HEK293 (cell line): Measurements from ENCODE around the gene ESPNL.
A peak's percentile ranks its signal among the peaks of the same experiment; 100 is the strongest.

ENCODE experiments used
- CTCF ChIA-PET: fragments of 350-600 bp; formaldehyde crosslinking; extraction: SDS; loops from one replicate; lab custom pipeline; 2021; ENCODE audit warnings: antibody characterized with exemption; lab: Yijun Ruan, JAX
- POLR2A ChIA-PET: fragments of 300-600 bp; formaldehyde crosslinking; extraction: SDS; loops from one replicate; lab custom pipeline; 2020; ENCODE audit warnings: antibody characterized with exemption, inconsistent platforms; lab: Yijun Ruan, JAX
- H3K27ac ChIP-seq: fragments of 200-500 bp; sonication (Bioruptor generic); 2 replicates; pipeline ENCODE4 v1.5.1; 2014; ENCODE audit warnings: low read depth, low read length, control low read depth, inconsistent platforms; ENCODE audit errors: extremely low read depth
- H3K36me3 ChIP-seq, 2 experiments: fragments of 200-500 bp in 1 of 2; sonication (Bioruptor generic) in 1 of 2; 1 replicate in 1 of 2; 2 replicates in 1 of 2; pipeline ENCODE4 v1.5.1; 2014 to 2017; ENCODE audit warnings: inconsistent platforms in 2 of 2, low read length in 2 of 2; ENCODE audit not compliant: control insufficient read depth in 2 of 2, insufficient read depth in 1 of 2
- H3K4me1 ChIP-seq: fragments of 200-500 bp; sonication (Bioruptor generic); 2 replicates; pipeline ENCODE4 v1.5.1; 2014; ENCODE audit warnings: mild to moderate bottlenecking, low read length, inconsistent platforms; ENCODE audit not compliant: control insufficient read depth, insufficient read depth
- H3K4me3 ChIP-seq: 2 replicates; pipeline ENCODE4 v1.5.1; 2011; ENCODE audit warnings: low read depth, mild to moderate bottlenecking, control low read depth, low read length, moderate library complexity
- H3K9me3 ChIP-seq: fragments of 200-500 bp; sonication (Bioruptor generic); 2 replicates; pipeline ENCODE4 v1.5.1; 2014; ENCODE audit warnings: low read depth, low read length, inconsistent platforms; ENCODE audit not compliant: control insufficient read depth, insufficient read depth
- EGR2 ChIP-seq: fragments of 450-650 bp; formaldehyde crosslinking; IDR thresholded peaks from 2 replicates; pipeline ENCODE4 v1.5.1; 2016; ENCODE audit warnings: low read depth, missing biosample characterization, missing genetic modification characterization
- GLIS1 ChIP-seq: fragments of 450-650 bp; formaldehyde crosslinking; IDR thresholded peaks from 2 replicates; pipeline ENCODE4 v1.5.1; 2016; ENCODE audit warnings: missing biosample characterization, missing genetic modification characterization
- HOXD13 ChIP-seq: sonication (generic); formaldehyde crosslinking; IDR thresholded peaks from 2 replicates; pipeline ENCODE4 v1.8.0; 2022; ENCODE audit warnings: missing genetic modification reagents, borderline replicate concordance
- KLF1 ChIP-seq: fragments of 450-650 bp; formaldehyde crosslinking; IDR thresholded peaks from 2 replicates; pipeline ENCODE4 v1.5.1; 2016; ENCODE audit warnings: missing biosample characterization, missing genetic modification characterization
- KLF9 ChIP-seq: fragments of 450-650 bp; formaldehyde crosslinking; IDR thresholded peaks from 2 replicates; pipeline ENCODE4 v1.5.1; 2016; ENCODE audit warnings: missing biosample characterization, missing genetic modification characterization, low read depth
- OSR2 ChIP-seq: fragments of 450-650 bp; formaldehyde crosslinking; IDR thresholded peaks from 2 replicates; pipeline ENCODE4 v1.5.1; 2016; ENCODE audit warnings: missing biosample characterization, missing genetic modification characterization
- REPIN1 ChIP-seq: fragments of 450-650 bp; formaldehyde crosslinking; IDR thresholded peaks from 2 replicates; pipeline ENCODE4 v1.5.1; 2017; ENCODE audit warnings: missing biosample characterization, missing genetic modification characterization, low read depth
- ZBTB21 ChIP-seq: fragments of 450-650 bp; formaldehyde crosslinking; IDR thresholded peaks from 2 replicates; pipeline ENCODE4 v1.5.1; 2017; ENCODE audit warnings: missing biosample characterization, missing genetic modification characterization
- ZFHX2 ChIP-seq: fragments of 450-650 bp; formaldehyde crosslinking; conservative IDR thresholded peaks from 2 replicates; pipeline ENCODE4 v1.5.1; 2016; ENCODE audit warnings: missing biosample characterization, missing genetic modification characterization
- ZNF132 ChIP-seq: fragments of 450-650 bp; formaldehyde crosslinking; IDR thresholded peaks from 2 replicates; pipeline ENCODE4 v1.5.1; 2017; ENCODE audit warnings: missing biosample characterization, missing genetic modification characterization, borderline replicate concordance
- ZNF138 ChIP-seq: fragments of 450-650 bp; formaldehyde crosslinking; IDR thresholded peaks from 2 replicates; pipeline ENCODE4 v1.5.1; 2016; ENCODE audit warnings: missing biosample characterization, missing genetic modification characterization, borderline replicate concordance
- ZNF221 ChIP-seq: fragments of 450-650 bp; formaldehyde crosslinking; IDR thresholded peaks from 2 replicates; pipeline ENCODE4 v1.5.1; 2017; ENCODE audit warnings: missing biosample characterization, missing genetic modification characterization, borderline replicate concordance
- ZNF24 ChIP-seq: fragments of 450-650 bp; formaldehyde crosslinking; IDR thresholded peaks from 2 replicates; pipeline ENCODE4 v1.5.1; 2016; ENCODE audit warnings: missing biosample characterization, missing genetic modification characterization
- ZNF324 ChIP-seq: fragments of 450-650 bp; formaldehyde crosslinking; IDR thresholded peaks from 2 replicates; pipeline ENCODE4 v1.5.1; 2016; ENCODE audit warnings: missing biosample characterization, missing genetic modification characterization
- ZNF366 ChIP-seq: fragments of 450-650 bp; formaldehyde crosslinking; conservative IDR thresholded peaks from 2 replicates; pipeline ENCODE4 v1.5.1; 2016; ENCODE audit warnings: missing biosample characterization, missing genetic modification characterization
- ZNF549 ChIP-seq: fragments of 450-650 bp; IDR thresholded peaks from 2 replicates; pipeline ENCODE4 v1.5.1; 2018; ENCODE audit warnings: missing biosample characterization, missing genetic modification characterization, mild to moderate bottlenecking, inconsistent platforms, moderate library complexity
- ZNF561 ChIP-seq: fragments of 450-650 bp; IDR thresholded peaks from 2 replicates; pipeline ENCODE4 v1.5.1; 2018; ENCODE audit warnings: missing biosample characterization, missing genetic modification characterization, borderline replicate concordance
- ZNF621 ChIP-seq: fragments of 450-650 bp; formaldehyde crosslinking; IDR thresholded peaks from 2 replicates; pipeline ENCODE4 v1.5.1; 2017; ENCODE audit warnings: missing biosample characterization, missing genetic modification characterization
- ZNF785 ChIP-seq: fragments of 450-650 bp; formaldehyde crosslinking; IDR thresholded peaks from 2 replicates; pipeline ENCODE4 v1.5.1; 2016; ENCODE audit warnings: missing biosample characterization, missing genetic modification characterization
- ZNF830 ChIP-seq: fragments of 450-650 bp; IDR thresholded peaks from 2 replicates; pipeline ENCODE4 v1.5.0; 2018; ENCODE audit warnings: missing biosample characterization, missing genetic modification characterization, low read depth, mild to moderate bottlenecking, moderate library complexity
- TF ChIP-seq, protein P1 (sequence below): fragments of 450-650 bp; IDR thresholded peaks from 2 replicates; pipeline ENCODE4 v1.5.1; 2018; ENCODE audit warnings: missing biosample characterization, missing genetic modification characterization
- TF ChIP-seq, protein P2 (sequence below): fragments of 450-650 bp; formaldehyde crosslinking; IDR thresholded peaks from 2 replicates; pipeline ENCODE4 v1.5.1; 2016; ENCODE audit warnings: missing biosample characterization, missing genetic modification characterization

Gene ESPNL

GRCh38 chr2:238144262-238144661, 44.1 kb downstream of the ESPNL start:
- Histone ChIP-seq H3K9me3 (no peaks in the 10 kb centered on the region), H3K4me3 (no peak overlapping the region), H3K36me3 (no peaks in the 10 kb centered on the region), H3K27ac (no peak overlapping the region), H3K4me1 (no peaks in the 10 kb centered on the region)
- ChIA-PET CTCF (no interaction called here), POLR2A (no interaction called here)
- TF ChIP-seq ZFHX2 (tag by site-specific recombination): 0 out of 2 replicates have a peak, but pooled peaks have one; percentile 20
- TF ChIP-seq ZNF132: no peak
- TF ChIP-seq, protein P1, sequence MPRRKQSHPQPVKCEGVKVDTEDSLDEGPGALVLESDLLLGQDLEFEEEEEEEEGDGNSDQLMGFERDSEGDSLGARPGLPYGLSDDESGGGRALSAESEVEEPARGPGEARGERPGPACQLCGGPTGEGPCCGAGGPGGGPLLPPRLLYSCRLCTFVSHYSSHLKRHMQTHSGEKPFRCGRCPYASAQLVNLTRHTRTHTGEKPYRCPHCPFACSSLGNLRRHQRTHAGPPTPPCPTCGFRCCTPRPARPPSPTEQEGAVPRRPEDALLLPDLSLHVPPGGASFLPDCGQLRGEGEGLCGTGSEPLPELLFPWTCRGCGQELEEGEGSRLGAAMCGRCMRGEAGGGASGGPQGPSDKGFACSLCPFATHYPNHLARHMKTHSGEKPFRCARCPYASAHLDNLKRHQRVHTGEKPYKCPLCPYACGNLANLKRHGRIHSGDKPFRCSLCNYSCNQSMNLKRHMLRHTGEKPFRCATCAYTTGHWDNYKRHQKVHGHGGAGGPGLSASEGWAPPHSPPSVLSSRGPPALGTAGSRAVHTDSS (tag by site-specific recombination): no peak
- TF ChIP-seq ZNF621 (tag by site-specific recombination): no peak
- peak; percentile 89 for TF ChIP-seq ZNF366 (tag by site-specific recombination)
- no peak for TF ChIP-seq GLIS1 (tag by site-specific recombination)
- no peak for TF ChIP-seq ZNF24

GRCh38 chr2:238145046-238145445, 44.9 kb downstream of the ESPNL start:
- no peak overlapping the region for H3K27ac ChIP-seq
- POLR2A ChIA-PET: no interaction called here
- H3K4me3 ChIP-seq: no peak overlapping the region
- H3K36me3 ChIP-seq: no peaks in the 10 kb centered on the region
- H3K4me1 ChIP-seq: no peaks in the 10 kb centered on the region
- CTCF ChIA-PET: no interaction called here
- H3K9me3 ChIP-seq: no peaks in the 10 kb centered on the region
- TF ChIP-seq ZNF785 (no peak), OSR2 (tag by site-specific recombination) (no peak), ZBTB21 (tag by site-specific recombination) (no peak), ZNF549 (no peak)
- TF ChIP-seq, protein P2, sequence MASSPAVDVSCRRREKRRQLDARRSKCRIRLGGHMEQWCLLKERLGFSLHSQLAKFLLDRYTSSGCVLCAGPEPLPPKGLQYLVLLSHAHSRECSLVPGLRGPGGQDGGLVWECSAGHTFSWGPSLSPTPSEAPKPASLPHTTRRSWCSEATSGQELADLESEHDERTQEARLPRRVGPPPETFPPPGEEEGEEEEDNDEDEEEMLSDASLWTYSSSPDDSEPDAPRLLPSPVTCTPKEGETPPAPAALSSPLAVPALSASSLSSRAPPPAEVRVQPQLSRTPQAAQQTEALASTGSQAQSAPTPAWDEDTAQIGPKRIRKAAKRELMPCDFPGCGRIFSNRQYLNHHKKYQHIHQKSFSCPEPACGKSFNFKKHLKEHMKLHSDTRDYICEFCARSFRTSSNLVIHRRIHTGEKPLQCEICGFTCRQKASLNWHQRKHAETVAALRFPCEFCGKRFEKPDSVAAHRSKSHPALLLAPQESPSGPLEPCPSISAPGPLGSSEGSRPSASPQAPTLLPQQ: 0 out of 2 replicates have a peak, but pooled peaks have one; percentile 29

- ChIA-PET POLR2A (no interaction called here), CTCF (no interaction called here)
- Histone ChIP-seq H3K4me3 (no peak overlapping the region), H3K9me3 (no peaks in the 10 kb centered on the region), H3K27ac (no peak overlapping the region), H3K4me1 (no peaks in the 10 kb centered on the region), H3K36me3 (no peaks in the 10 kb centered on the region)
- TF ChIP-seq HOXD13 (CRISPR knock-in tag): no peak
- peak; percentile 86 for TF ChIP-seq KLF9 (tag by site-specific recombination)
- no peak for TF ChIP-seq ZNF138
- no peak for TF ChIP-seq EGR2
- no peak for TF ChIP-seq ZNF561 (tag by site-specific recombination)
- no peak for TF ChIP-seq ZNF830 (tag by site-specific recombination)
- no peak for TF ChIP-seq REPIN1 (tag by site-specific recombination)
- peak; percentile 32; the same call in 1 of the 2 replicates for TF ChIP-seq KLF1 (tag by site-specific recombination)
- no peak for TF ChIP-seq ZNF324
- TF ChIP-seq ZNF221 (tag by site-specific recombination): no peak
Measured at GRCh38 chr2:238145851-238146250, 45.7 kb downstream of the ESPNL start.
